ENCODE results near the gene FHIP2A. TPM values are rescaled to one million over a fixed set of nuclear protein-coding genes. Genes with fewer than 3 reads are reported as not detected.

Gene FHIP2A
- total RNA-seq, 1 donor from 2014 or later, result 59.3 TPM

DNA sequence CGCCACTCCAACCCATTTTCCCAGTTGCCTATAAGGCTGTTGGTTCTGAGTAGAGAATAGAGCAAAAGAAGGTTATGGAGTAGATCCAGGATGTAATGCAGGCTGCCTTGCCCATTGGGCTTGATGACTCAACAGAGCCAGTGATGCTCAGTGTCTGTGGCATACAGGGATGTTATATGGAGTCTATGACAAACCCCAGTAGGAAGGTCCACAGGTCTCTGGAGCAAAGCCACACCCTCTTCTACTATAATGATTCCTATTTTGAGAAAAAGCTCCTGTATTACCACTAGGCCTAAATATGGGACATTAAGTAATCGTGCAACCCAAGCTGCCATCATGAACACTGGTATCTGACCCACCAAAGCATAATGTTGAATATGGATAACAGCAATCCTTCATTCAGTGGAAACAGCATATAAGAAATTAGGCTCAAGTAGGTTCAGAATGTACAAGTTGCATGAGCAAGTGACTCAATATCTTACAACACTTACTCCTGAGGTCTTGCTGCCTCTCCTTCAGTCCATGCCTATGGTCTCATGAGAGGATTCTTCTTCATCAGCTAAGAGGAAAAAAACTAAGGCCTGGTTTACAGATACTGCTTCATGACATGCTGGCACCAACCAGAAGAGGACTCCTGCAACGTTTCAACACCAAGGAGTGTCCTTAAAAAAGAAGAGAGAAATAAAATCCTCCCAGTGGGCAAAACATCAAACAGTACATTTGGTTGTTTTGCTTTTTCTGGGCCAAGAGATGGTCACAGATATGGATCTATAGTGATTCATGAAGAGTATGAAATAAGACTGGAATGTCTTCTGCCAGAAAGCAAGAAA, 14.8 kb upstream of the FHIP2A start:
- H3K27me3 Mint-ChIP-seq (ENCODE audit: unreplicated experiment), result no peaks in the 10 kb centered on the region
- no peak overlapping the region for H3K27ac Mint-ChIP-seq (ENCODE audit: unreplicated experiment)
- TF ChIP-seq, protein P1, sequence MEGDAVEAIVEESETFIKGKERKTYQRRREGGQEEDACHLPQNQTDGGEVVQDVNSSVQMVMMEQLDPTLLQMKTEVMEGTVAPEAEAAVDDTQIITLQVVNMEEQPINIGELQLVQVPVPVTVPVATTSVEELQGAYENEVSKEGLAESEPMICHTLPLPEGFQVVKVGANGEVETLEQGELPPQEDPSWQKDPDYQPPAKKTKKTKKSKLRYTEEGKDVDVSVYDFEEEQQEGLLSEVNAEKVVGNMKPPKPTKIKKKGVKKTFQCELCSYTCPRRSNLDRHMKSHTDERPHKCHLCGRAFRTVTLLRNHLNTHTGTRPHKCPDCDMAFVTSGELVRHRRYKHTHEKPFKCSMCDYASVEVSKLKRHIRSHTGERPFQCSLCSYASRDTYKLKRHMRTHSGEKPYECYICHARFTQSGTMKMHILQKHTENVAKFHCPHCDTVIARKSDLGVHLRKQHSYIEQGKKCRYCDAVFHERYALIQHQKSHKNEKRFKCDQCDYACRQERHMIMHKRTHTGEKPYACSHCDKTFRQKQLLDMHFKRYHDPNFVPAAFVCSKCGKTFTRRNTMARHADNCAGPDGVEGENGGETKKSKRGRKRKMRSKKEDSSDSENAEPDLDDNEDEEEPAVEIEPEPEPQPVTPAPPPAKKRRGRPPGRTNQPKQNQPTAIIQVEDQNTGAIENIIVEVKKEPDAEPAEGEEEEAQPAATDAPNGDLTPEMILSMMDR (IDR thresholded peaks at IDR 0.05), result no peak
- H3K4me3 Mint-ChIP-seq (ENCODE audit: unreplicated experiment), result no peak overlapping the region
- peaks cover 9% of the 10 kb centered on the region for H3K36me3 Mint-ChIP-seq (ENCODE audit: unreplicated experiment)
- no peak for DNase-seq (ENCODE audit: extremely low spot score, unreplicated experiment)
- H3K9me3 Mint-ChIP-seq (ENCODE audit: unreplicated experiment), result peaks cover 10% of the 10 kb centered on the region
- H3K4me1 Mint-ChIP-seq (ENCODE audit: unreplicated experiment), result peaks cover 7% of the 10 kb centered on the region

DNA sequence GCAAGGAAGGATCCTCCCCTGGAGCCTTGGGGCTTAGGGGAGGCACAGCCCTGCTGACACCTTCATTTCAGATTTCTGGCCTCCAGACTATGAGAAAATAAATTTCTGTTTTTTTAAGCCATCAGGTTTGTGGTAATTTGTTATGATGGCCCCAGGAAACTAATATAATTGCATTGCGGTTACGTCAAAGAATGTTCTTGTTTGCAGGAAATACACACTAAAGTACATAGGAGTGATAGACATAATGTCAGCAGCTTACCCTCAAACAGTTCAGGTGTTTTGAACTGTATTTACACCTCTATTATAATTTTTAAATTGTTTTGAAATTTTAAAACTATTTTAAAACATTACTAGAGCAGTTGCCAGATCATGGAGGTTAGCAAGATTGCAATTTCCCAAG, 12.6 kb upstream of the FHIP2A start:
- no peaks in the 10 kb centered on the region for H3K27me3 Mint-ChIP-seq (ENCODE audit: unreplicated experiment)
- no peak overlapping the region for H3K4me3 Mint-ChIP-seq (ENCODE audit: unreplicated experiment)
- TF ChIP-seq, protein P1 (IDR thresholded peaks at IDR 0.05), result no peak
- DNase-seq (ENCODE audit: extremely low spot score, unreplicated experiment), result no peak
- H3K9me3 Mint-ChIP-seq (ENCODE audit: unreplicated experiment), result peaks cover 10% of the 10 kb centered on the region
- no peak overlapping the region for H3K27ac Mint-ChIP-seq (ENCODE audit: unreplicated experiment)
- H3K4me1 Mint-ChIP-seq (ENCODE audit: unreplicated experiment), result peaks cover 7% of the 10 kb centered on the region
- peaks cover 12% of the 10 kb centered on the region for H3K36me3 Mint-ChIP-seq (ENCODE audit: unreplicated experiment)

DNA sequence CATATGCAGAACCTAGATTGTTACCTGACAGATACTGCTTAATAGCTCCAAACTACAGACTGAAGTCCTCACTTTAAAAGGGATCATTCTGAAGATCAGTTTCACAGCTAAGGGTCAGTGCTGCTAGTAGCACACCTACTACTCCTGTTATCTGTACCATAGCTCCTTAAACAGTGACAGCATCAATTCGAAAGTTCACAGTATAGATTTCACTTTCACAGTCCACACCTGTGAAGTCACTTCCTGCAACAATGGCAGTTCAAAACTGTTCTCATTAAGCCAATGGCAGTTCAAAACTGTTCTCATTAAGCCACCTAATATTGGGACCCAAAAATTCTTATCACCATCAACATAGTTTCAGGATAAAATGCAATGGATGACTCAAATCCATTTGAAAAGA, 10.7 kb upstream of the FHIP2A start:
- H3K27me3 Mint-ChIP-seq (ENCODE audit: unreplicated experiment), result no peaks in the 10 kb centered on the region
- TF ChIP-seq, protein P1 (IDR thresholded peaks at IDR 0.05), result no peak
- peaks cover 7% of the 10 kb centered on the region for H3K4me1 Mint-ChIP-seq (ENCODE audit: unreplicated experiment)
- no peak for DNase-seq (ENCODE audit: extremely low spot score, unreplicated experiment)
- H3K27ac Mint-ChIP-seq (ENCODE audit: unreplicated experiment), result no peak overlapping the region
- peaks cover 10% of the 10 kb centered on the region for H3K36me3 Mint-ChIP-seq (ENCODE audit: unreplicated experiment)
- no peak overlapping the region for H3K4me3 Mint-ChIP-seq (ENCODE audit: unreplicated experiment)
- H3K9me3 Mint-ChIP-seq (ENCODE audit: unreplicated experiment), result peaks cover 5% of the 10 kb centered on the region

DNA sequence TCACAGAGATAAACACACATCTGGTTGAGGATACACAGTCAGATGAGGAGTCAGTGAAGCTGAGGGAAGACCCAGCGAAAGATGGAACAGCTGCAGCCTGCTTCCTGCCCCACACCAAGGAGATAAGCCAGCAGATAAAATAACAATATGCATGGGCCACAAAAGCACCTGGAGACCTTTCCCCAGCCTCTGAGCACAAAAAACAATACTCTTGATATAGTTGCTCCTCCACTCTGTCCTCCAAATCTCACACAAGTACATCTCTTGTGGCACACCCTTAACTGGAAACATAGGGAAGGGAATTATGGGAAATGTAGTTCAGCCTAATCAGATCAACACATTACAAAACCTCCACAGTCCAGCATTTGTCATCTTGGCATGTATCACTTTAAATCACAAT, 9.7 kb upstream of the FHIP2A start:
- H3K9me3 Mint-ChIP-seq (ENCODE audit: unreplicated experiment), result peaks cover 5% of the 10 kb centered on the region
- H3K4me1 Mint-ChIP-seq (ENCODE audit: unreplicated experiment), result peaks cover 7% of the 10 kb centered on the region

DNA sequence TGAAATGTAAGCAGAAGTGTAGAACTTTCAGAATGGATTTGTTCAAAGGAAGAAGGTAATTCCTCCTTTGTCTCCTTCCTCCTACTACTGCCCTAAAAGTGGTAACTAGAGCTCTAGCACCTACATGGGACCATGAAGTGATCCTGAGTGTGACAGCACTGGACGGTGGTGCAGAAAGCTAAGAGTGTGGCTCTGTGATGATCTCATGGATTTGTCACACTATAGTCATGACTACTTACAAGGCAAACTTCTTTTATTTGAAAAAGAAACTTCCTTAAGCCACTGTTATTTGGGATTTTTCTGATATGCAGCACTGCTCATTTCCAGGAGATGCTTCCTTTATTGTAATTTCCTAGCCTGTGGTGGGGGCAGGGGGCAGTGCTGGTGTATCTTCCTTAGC, 5.8 kb upstream of the FHIP2A start:
- H3K36me3 Mint-ChIP-seq (ENCODE audit: unreplicated experiment), result peaks cover 10% of the 10 kb centered on the region
- TF ChIP-seq, protein P1 (IDR thresholded peaks at IDR 0.05), result no peak
- H3K9me3 Mint-ChIP-seq (ENCODE audit: unreplicated experiment), result no peaks in the 10 kb centered on the region
- no peak overlapping the region for H3K27ac Mint-ChIP-seq (ENCODE audit: unreplicated experiment)
- no peaks in the 10 kb centered on the region for H3K27me3 Mint-ChIP-seq (ENCODE audit: unreplicated experiment)
- DNase-seq (ENCODE audit: extremely low spot score, unreplicated experiment), result no peak
- H3K4me3 Mint-ChIP-seq (ENCODE audit: unreplicated experiment), result no peak overlapping the region
- peaks cover 22% of the 10 kb centered on the region for H3K4me1 Mint-ChIP-seq (ENCODE audit: unreplicated experiment)

More for the DNA sequence above, 9.7 kb upstream of the FHIP2A start:
- TF ChIP-seq, protein P1 (IDR thresholded peaks at IDR 0.05), result no peak
- H3K36me3 Mint-ChIP-seq (ENCODE audit: unreplicated experiment), result peaks cover 10% of the 10 kb centered on the region
- H3K27me3 Mint-ChIP-seq (ENCODE audit: unreplicated experiment), result no peaks in the 10 kb centered on the region
- no peak overlapping the region for H3K27ac Mint-ChIP-seq (ENCODE audit: unreplicated experiment)
- no peak for DNase-seq (ENCODE audit: extremely low spot score, unreplicated experiment)
- H3K4me3 Mint-ChIP-seq (ENCODE audit: unreplicated experiment), result no peak overlapping the region
